ENCODE data around the gene B3GAT1. TPM values are rescaled to one million over a fixed set of nuclear protein-coding genes. Genes with fewer than 3 reads are reported as not detected.

B3GAT1 gene
- total RNA-seq, 3 donors from 2014 or later = 0.09 to 0.38 (median 0.22) TPM

DNA sequence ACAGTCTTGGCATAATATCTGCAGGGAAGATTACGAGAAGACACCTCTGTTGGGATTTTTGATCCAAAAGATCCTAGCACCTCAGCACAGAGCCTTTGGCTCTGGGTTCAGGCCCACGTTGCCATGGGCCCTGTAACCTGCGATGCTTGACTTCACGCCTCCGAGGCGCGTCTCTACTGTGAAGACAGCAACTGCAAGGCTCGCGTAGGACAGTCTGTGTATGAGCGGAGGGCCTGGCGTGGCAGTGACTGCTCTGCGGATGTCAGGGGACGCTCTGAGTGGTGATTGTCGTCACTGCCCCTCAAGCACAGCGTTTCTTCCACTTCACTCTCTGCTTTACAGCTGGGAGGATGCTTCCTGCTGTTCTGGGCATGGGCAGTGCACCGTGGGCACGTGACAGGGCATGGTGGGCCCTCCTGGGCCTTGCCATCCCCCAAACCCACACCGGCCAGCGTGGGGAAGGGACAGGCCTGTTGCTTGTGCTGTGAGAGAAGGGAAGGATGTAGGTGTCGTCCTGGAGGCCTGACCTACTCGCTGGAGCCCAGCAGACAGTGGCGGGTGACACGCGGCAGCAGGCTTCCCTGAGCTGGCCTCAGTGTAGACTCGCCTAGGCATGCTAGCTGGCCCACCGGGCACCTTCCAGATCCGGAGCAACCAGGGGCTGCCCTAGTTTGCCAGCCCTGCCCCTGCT, 53.7 kb downstream of the B3GAT1 start:
- TF ChIP-seq, protein P1, sequence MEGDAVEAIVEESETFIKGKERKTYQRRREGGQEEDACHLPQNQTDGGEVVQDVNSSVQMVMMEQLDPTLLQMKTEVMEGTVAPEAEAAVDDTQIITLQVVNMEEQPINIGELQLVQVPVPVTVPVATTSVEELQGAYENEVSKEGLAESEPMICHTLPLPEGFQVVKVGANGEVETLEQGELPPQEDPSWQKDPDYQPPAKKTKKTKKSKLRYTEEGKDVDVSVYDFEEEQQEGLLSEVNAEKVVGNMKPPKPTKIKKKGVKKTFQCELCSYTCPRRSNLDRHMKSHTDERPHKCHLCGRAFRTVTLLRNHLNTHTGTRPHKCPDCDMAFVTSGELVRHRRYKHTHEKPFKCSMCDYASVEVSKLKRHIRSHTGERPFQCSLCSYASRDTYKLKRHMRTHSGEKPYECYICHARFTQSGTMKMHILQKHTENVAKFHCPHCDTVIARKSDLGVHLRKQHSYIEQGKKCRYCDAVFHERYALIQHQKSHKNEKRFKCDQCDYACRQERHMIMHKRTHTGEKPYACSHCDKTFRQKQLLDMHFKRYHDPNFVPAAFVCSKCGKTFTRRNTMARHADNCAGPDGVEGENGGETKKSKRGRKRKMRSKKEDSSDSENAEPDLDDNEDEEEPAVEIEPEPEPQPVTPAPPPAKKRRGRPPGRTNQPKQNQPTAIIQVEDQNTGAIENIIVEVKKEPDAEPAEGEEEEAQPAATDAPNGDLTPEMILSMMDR (IDR thresholded peaks at IDR 0.05) = no peak
- Histone ChIP-seq H3K9me3 (no peaks in the 10 kb centered on the region), H3K4me3 (no peak overlapping the region), H3K4me1 (ENCODE audit: low read depth) (no peaks in the 10 kb centered on the region), H3K36me3 (ENCODE audit: low read depth) (no peaks in the 10 kb centered on the region)
- intact Hi-C loops (cut with DNase I, micrococcal nuclease) = no loop called here
- ATAC-seq (no peak), DNase-seq (no peak)

DNA sequence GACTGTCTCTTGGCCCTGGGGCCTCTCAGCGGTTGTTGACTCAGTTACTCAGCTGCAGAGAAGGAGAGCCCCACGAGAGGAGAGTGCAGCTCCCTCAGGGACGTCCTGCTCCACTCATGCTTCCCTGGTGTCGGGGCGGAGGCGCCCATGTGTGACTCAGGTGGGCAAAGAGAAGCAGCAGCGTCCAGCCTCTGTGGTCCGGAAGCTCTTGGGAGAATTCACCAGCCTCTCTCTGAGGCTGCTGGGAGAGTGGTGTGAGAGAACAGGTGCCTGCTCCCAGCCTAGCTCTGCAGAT, 54.5 kb downstream of the B3GAT1 start:
- Histone ChIP-seq H3K4me1 (ENCODE audit: low read depth) (no peaks in the 10 kb centered on the region), H3K9me3 (no peaks in the 10 kb centered on the region), H3K4me3 (no peak overlapping the region), H3K36me3 (ENCODE audit: low read depth) (no peaks in the 10 kb centered on the region)
- intact Hi-C loops (cut with DNase I, micrococcal nuclease) = no loop called here
- TF ChIP-seq, protein P1 (IDR thresholded peaks at IDR 0.05) = no peak
- no peak for ATAC-seq
- DNase-seq = no peak

- intact Hi-C loops (cut with DNase I, micrococcal nuclease) = no loop called here
These were observed 55.1 kb downstream of the B3GAT1 start for GRCh38 chr11:134356656-134357544.

DNA sequence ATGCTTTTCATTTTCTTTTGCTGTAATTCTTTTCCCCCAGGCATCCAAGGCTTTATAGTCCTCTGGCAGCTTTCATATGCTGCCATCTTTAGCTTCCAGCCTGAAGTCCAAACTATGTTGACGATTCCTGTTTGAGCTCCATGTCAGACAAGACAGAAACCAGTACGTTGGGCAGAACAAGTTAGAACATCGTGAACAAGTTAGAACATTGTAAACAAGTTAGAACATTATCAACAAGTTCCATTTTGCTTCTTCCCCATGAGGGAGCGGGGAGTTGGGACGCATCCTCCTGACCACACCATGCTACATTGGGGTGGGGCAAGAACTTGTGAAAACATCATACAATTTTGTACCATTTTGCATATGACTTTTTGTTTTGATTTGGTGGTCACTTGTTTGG, 56.4 kb downstream of the B3GAT1 start:
- TF ChIP-seq, protein P1 (IDR thresholded peaks at IDR 0.05) = no peak
- intact Hi-C loops (cut with DNase I, micrococcal nuclease) = no loop called here
- ATAC-seq (no peak), DNase-seq (no peak)
- H3K36me3 ChIP-seq (ENCODE audit: low read depth) = no peaks in the 10 kb centered on the region
- H3K4me3 ChIP-seq = no peak overlapping the region
- H3K4me1 ChIP-seq (ENCODE audit: low read depth) = no peaks in the 10 kb centered on the region
- H3K9me3 ChIP-seq = no peaks in the 10 kb centered on the region

More at GRCh38 chr11:134356656-134357544, 55.1 kb downstream of the B3GAT1 start:
- H3K9me3 ChIP-seq = no peaks in the 10 kb centered on the region
- H3K36me3 ChIP-seq (ENCODE audit: low read depth) = no peaks in the 10 kb centered on the region
- no peaks in the 10 kb centered on the region for H3K4me1 ChIP-seq (ENCODE audit: low read depth)
- ATAC-seq = peak; percentile 48
- DNase-seq = no peak
- H3K4me3 ChIP-seq = no peak overlapping the region
- TF ChIP-seq, protein P1 (IDR thresholded peaks at IDR 0.05) = no peak

GRCh38 chr11:134355136-134355535, 56.9 kb downstream of the B3GAT1 start:
- Histone ChIP-seq H3K36me3 (ENCODE audit: low read depth) (no peaks in the 10 kb centered on the region), H3K9me3 (no peaks in the 10 kb centered on the region), H3K4me3 (no peak overlapping the region), H3K4me1 (ENCODE audit: low read depth) (no peaks in the 10 kb centered on the region)
- TF ChIP-seq, protein P1 (IDR thresholded peaks at IDR 0.05) = no peak
- DNase-seq (no peak), ATAC-seq (no peak)
- intact Hi-C loops (cut with DNase I, micrococcal nuclease) = no loop called here

Measured in mucosa of descending colon (tissue), 3 donors.